Measurements from ENCODE around the gene ASPN. TPM values are rescaled to one million over a fixed set of nuclear protein-coding genes. Genes with fewer than 3 reads are reported as not detected.
A peak's percentile ranks its signal among the peaks of the same experiment; 100 is the strongest.

The ASPN gene
- 40.9 TPM for total RNA-seq

DNA sequence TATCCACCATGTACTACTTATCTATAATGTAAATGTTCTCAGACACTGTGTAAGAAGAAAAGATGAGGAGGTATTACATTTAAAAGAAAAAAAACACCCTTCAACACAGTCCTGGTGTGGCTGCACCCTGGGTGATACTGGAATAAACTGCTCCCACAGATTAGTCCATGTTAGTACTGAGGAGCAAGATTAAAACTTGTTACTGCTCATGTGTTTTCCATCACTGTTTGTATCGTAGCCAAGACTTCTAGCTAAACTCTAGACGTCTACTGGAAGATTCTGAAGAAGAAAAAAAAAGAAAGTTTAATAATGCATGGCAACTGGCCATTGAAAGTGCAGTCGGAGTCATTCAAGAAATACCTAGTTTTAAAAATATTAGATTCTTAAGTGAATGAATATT is at the start of gene ASPN:
Gene ASPN, minus strand, starts transcription at position 178 of the 400 bp plus-strand sequence.
- DNase-seq (ENCODE audit: low spot score) = no peak

GRCh38 chr9:92530893-92531292 is 48.6 kb upstream of the ASPN start:
- no peak for DNase-seq (ENCODE audit: low spot score)

- no peak for DNase-seq (ENCODE audit: low spot score)
These were observed 46.8 kb upstream of the ASPN start for GRCh38 chr9:92529124-92529523.

- no peak for DNase-seq (ENCODE audit: low spot score)
These were observed 46.2 kb upstream of the ASPN start for GRCh38 chr9:92528522-92528849.

- DNase-seq (ENCODE audit: low spot score) = no peak
These were observed 45.7 kb upstream of the ASPN start for GRCh38 chr9:92527832-92528521.

GRCh38 chr9:92527291-92527828 is 45.1 kb upstream of the ASPN start:
- no peak for DNase-seq (ENCODE audit: low spot score)

DNA sequence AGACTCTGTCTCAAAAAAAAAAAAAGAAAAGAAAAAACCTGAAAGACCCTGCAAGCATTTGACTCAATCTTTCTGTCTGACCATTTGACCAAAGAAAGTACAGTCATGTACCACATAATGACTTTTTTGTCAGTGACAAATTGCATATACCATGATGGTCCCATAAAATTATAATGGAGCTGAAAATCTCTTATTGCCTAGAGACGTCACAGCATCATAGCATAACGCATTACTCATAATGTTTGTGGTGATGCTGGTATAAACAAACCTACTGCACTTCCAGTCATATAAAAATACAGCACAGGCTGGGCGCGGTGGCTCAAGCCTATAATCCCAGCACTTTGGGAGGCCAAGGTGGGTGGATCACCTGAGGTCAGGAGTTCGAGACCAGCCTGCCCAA is 43.0 kb upstream of the ASPN start:
- no peak for DNase-seq (ENCODE audit: low spot score)

DNA sequence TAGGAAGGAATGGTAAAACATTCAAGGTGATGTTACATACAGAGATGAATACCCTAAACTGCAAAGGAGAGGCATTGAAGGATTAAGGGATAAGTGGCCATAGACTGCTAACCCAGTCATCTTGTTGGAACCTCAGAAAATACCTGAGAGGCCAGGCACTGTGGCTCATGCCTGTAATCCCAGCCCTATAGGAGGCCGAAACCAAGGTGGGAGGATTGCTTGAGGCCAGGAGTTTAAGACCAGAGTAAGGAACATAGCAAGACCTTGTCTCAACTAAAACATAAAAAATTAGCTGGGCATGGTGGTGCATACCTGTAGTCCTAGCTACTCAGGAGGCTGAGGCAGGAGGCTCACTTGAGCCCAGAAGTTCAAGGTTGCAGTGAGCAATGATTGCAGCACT is 42.6 kb upstream of the ASPN start:
- DNase-seq (ENCODE audit: low spot score) = no peak

GRCh38 chr9:92522983-92523970 is 41.0 kb upstream of the ASPN start:
- no peak for DNase-seq (ENCODE audit: low spot score)

DNA sequence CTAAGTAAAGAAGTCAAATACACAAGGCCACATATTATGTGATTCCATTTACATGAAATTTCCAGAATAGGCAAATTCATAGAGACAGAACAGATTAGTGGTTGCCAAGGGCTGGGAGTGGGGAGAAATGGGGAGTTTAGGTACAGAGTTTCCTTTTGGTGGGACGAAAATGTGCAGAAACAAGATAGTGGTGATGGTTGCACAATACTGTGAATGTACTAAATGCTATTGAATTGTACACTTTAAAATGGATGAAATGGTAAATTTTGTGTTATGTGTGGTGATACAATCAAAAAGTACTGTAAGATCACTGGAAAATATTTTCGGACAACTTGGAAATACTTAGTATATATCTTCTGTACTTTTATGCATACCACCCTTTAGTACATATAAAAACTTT is 38.5 kb upstream of the ASPN start:
- no peak for DNase-seq (ENCODE audit: low spot score)

DNA sequence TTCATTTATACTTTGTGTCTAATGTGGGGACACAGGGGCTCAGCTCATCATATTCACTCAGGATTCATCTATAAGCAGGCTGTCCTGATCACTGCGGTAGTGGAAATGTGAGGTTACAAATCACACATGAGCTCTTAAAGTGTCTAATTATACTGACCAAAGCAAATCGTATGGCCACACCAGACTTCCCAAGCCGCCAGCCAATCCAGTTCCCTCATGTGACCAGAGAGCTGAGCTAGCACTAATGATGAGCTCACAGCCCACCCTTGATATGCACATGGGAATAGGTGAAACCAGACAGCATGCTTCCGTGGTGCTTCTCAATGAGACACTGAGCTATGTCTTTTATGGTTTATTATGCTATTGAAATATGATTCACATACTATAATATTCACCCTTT is 35.9 kb upstream of the ASPN start:
- DNase-seq (ENCODE audit: low spot score) = no peak

DNA sequence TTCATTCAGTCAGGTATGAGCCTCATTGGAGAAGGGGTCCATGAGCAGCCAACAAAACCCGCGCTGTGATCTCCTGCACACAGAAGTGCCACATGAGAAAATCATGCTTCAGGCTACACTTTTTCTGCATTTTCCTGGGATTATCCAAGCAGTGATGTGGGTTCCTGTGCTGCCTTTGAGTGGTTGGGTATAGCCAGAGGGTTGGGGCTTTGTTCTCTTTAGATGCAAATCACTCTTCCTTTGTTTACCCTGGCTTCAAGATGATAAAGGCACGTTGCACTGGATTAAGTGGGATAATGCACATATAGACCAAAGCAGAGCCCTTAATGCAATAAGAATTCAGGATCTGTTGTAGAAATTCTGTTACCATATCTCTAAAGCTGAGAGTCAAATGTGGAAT is 34.7 kb upstream of the ASPN start:
- no peak for DNase-seq (ENCODE audit: low spot score)

- DNase-seq (ENCODE audit: low spot score) = no peak
These were observed 34.2 kb upstream of the ASPN start for GRCh38 chr9:92516521-92516920.

DNA sequence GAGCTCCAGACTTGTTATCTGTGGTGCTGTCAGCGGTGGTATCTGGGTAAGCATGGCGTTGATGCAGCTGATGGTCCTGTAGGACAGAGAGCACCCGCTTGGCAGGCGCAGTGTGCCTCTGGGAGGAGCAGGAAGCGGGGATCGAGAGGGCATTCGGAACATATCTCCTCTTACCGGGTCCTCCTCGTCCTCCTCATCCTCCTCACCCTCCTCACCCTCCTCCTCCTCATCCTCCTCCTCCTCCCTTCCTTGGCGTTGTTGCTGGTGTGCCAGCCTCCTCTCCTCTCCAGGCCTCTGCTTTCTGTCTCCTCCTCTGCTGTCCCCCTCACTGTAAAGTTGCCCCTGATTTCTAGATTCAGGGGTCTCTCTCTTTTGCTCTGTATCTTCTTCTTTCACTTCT is 32.3 kb upstream of the ASPN start:
- DNase-seq (ENCODE audit: low spot score) = no peak

- no peak for DNase-seq (ENCODE audit: low spot score)
These were observed 31.0 kb upstream of the ASPN start for GRCh38 chr9:92513349-92513748.

- no peak for DNase-seq (ENCODE audit: low spot score)
These were observed 30.3 kb upstream of the ASPN start for GRCh38 chr9:92512622-92513021.

DNA sequence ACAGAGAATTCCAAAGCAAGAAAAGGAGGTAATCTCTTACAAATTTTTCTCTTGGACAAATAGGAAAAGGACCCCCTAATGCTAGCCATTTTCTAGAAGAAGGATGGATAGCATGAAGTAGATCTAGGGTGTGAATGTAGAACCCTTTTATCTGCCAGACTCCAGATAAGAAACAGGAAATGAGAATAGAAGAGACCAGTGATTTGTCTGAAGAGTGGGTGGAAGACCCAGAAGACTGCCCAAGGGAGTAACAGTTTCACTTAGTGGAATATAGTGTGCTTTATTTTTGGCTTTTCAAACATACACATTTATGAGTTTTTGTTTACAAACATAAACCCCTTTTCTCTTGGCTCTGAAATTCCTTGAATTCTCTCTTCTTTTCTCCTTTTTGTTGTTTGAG is 28.4 kb upstream of the ASPN start:
- no peak for DNase-seq (ENCODE audit: low spot score)

DNA sequence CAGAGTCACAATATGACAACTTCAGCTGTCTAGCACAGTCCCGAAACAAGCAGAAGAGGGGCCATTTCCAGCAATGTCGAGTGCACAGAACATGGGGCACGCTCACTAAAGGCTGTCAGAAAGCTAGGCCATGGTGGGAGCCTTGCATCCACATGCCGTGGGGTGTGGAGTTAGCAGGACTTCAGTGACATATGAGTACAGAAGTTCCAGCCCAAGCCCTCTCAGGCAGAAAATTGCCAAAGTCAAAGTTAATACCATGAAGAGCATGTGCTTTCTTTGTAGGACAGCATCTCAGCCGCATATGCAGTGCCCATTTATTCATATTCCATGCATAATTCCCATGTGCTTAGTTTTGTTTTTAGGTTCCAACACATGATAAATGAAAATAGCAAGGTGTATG is 26.7 kb upstream of the ASPN start:
- DNase-seq (ENCODE audit: low spot score) = no peak

DNA sequence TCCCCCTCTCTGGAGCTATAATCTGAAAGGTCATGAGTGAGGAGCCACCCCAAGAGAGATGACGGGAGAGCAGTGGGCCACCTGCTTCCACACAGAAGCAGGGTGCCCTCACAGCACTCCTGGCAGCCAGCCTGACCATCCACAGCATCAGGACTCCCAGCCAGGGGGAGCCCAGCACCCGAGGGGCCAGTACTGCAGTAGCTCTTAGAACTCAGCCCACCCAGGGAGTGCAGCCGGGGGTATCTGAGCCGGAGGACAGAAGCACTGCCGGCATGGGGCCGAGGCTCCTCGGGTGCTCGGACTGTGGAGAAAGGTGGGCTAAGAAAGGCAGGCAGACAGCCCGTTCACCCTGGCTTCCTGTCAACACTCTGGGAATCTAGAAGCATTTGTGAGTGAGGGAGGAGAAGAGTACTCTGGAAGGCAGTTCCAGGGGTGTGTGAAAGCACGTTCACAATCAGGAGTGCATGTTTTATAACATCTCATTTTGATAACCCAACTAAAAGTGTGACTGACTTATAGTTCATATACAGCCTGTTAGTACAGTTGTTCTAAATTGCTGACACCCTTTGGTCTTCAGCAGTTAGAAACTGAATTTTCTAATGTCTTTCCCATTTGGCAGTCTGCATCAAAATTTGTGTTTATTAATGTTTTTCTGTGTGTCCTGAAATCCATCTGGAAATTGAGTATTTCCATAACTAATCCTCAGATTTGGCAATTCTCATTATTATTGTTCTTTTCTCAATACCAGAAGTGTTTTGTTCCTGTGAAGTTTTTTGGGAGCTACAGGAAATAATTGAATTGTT is 25.9 kb upstream of the ASPN start:
- no peak for DNase-seq (ENCODE audit: low spot score)

- DNase-seq (ENCODE audit: low spot score) = no peak
These were observed 25.2 kb upstream of the ASPN start for GRCh38 chr9:92507496-92507895.

GRCh38 chr9:92507005-92507404 is 24.7 kb upstream of the ASPN start:
- no peak for DNase-seq (ENCODE audit: low spot score)

- DNase-seq (ENCODE audit: low spot score) = peak; percentile 38
These were observed 24.0 kb upstream of the ASPN start for GRCh38 chr9:92506184-92506857.
